ENCODE data around the gene RELT.

Gene RELT, protein sequence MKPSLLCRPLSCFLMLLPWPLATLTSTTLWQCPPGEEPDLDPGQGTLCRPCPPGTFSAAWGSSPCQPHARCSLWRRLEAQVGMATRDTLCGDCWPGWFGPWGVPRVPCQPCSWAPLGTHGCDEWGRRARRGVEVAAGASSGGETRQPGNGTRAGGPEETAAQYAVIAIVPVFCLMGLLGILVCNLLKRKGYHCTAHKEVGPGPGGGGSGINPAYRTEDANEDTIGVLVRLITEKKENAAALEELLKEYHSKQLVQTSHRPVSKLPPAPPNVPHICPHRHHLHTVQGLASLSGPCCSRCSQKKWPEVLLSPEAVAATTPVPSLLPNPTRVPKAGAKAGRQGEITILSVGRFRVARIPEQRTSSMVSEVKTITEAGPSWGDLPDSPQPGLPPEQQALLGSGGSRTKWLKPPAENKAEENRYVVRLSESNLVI

DNA sequence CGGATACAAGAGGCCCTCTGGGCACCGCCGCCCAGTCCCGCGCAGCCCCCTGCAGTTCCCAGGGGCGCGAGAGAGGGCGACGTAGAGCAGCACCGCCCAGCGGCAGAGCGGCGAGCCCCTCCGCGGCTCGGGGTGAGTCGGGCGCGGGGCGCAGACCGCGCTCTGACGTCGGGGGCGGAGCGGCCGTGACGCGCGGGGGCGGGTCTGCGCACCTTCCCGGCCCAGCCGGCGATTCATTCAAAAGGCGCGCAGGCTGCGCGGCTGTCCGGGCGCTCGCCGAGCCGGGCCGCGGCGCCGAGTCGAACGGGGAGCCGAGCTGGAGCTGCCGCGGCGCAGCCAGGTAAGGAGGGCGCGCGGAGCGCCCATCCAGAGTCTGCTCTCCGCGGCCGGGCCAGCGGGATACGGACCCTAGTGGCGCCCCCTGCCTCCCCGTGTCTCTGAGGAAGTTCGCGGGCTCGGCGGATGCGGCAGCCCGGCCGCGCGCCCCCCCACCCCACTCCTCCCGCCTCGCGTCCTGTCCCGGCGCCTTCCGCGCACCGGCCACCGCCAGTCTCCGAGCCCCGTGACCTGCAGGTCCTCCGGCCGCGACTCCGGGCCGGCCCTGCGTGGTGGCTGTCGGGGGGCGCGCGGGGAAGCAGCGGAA is at the start of gene RELT:
Gene RELT (plus strand): TSS at position 240 of the 643 bp plus-strand sequence. CDS start 12,738 bp downstream, outside the sequence.
- peak within 1 kb of the TSS; percentile 92 for H3K27ac ChIP-seq (ENCODE audit: low read depth, low read length)
- H3K9me3 ChIP-seq (ENCODE audit: control insufficient read depth, insufficient read depth, low read length): no peaks in the 10 kb centered on the region
- H4K20me1 ChIP-seq (ENCODE audit: control insufficient read depth, insufficient read depth, low read depth, low read length): peaks cover 15% of the 10 kb centered on the region

DNA sequence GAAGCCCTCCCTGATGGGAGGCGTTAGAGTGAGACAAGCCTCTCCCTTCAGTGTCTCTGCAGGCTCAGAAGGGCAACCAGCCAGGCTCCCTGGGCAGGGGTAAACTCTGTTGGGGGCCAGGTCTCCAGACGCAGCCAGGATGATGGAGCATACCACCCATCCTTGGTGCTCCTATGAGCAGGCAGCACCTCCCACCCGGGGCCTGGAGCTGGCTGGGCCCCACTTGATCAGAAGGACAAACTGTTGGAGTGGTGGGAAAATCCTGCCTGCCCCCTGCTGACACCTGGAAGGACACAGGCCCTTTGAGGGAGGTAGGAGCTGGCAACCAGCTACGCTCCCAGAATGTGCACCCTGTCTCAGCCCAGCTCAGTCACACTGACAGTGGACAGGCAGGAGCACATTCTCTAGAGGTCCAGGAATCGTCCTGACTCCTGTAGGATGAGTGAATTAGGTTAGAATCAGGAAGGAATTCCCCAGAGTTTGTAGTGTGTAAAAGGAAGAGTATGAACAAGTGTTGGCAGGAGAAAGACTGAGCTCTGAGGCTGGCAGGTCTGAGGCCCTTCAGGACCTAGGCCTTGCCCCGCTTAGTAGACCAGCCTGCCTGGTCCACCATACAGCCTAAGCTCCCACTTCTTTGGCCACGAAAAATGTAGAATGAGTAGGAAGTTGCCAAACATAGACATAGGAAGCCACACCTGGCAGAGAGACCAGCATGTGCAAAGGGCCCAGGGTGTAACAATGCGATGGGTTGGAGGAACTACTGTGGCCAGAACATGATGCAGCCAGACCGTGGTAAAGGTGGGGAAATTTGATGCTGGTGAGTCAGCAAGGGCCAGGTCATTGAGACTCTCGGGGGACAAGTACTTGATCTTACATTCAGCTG is 49.0 kb upstream of the RELT start:
- Histone ChIP-seq H3K9me3 (ENCODE audit: control insufficient read depth, insufficient read depth, low read length) (no peaks in the 10 kb centered on the region), H3K27me3 (ENCODE audit: control insufficient read depth, low read length) (no peaks in the 10 kb centered on the region), H3K4me1 (ENCODE audit: control insufficient read depth, low read length) (peaks cover 24% of the 10 kb centered on the region), H3K27ac (ENCODE audit: low read depth, low read length) (no peak overlapping the region), H3K36me3 (ENCODE audit: control insufficient read depth, low read length) (no peaks in the 10 kb centered on the region), H3K9me2 (replicated peaks; ENCODE audit: control insufficient read depth, low read length) (no peaks in the 10 kb centered on the region), H3K79me2 (ENCODE audit: control insufficient read depth, low read length) (no peaks in the 10 kb centered on the region), H3F3A (ENCODE audit: control insufficient read depth, insufficient read depth) (0 out of 2 replicates have a peak, but pooled peaks cover 2% of the 10 kb centered on the region), H3K4me2 (ENCODE audit: low read length) (no peak overlapping the region), H3K4me3 (ENCODE audit: low read length) (no peak overlapping the region), H4K20me1 (ENCODE audit: control insufficient read depth, insufficient read depth, low read depth, low read length) (no peaks in the 10 kb centered on the region)
- TF ChIP-seq EZH2phosphoT487 (IDR thresholded peaks at IDR 0.05; ENCODE audit: borderline replicate concordance, low read length): no peak
- TF ChIP-seq, protein P1, sequence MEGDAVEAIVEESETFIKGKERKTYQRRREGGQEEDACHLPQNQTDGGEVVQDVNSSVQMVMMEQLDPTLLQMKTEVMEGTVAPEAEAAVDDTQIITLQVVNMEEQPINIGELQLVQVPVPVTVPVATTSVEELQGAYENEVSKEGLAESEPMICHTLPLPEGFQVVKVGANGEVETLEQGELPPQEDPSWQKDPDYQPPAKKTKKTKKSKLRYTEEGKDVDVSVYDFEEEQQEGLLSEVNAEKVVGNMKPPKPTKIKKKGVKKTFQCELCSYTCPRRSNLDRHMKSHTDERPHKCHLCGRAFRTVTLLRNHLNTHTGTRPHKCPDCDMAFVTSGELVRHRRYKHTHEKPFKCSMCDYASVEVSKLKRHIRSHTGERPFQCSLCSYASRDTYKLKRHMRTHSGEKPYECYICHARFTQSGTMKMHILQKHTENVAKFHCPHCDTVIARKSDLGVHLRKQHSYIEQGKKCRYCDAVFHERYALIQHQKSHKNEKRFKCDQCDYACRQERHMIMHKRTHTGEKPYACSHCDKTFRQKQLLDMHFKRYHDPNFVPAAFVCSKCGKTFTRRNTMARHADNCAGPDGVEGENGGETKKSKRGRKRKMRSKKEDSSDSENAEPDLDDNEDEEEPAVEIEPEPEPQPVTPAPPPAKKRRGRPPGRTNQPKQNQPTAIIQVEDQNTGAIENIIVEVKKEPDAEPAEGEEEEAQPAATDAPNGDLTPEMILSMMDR (IDR thresholded peaks at IDR 0.05; ENCODE audit: low read depth, low read length, poor library complexity, severe bottlenecking): no peak

More for the DNA sequence above, at the start of gene RELT:
- H3K36me3 ChIP-seq (ENCODE audit: control insufficient read depth, low read length): peaks cover 47% of the 10 kb centered on the region
- H3K79me2 ChIP-seq (ENCODE audit: control insufficient read depth, low read length): peaks cover 53% of the 10 kb centered on the region
- no peak for TF ChIP-seq EZH2phosphoT487 (IDR thresholded peaks at IDR 0.05; ENCODE audit: borderline replicate concordance, low read length)
- TF ChIP-seq, protein P1 (IDR thresholded peaks at IDR 0.05; ENCODE audit: low read depth, low read length, poor library complexity, severe bottlenecking): peak; percentile 81
- H3K27me3 ChIP-seq (ENCODE audit: control insufficient read depth, low read length): no peaks in the 10 kb centered on the region
- H3K4me1 ChIP-seq (ENCODE audit: control insufficient read depth, low read length): peaks cover 60% of the 10 kb centered on the region
- H3F3A ChIP-seq (ENCODE audit: control insufficient read depth, insufficient read depth): no peaks in the 10 kb centered on the region
- peak within 1 kb of the TSS; percentile 88 for H3K4me2 ChIP-seq (ENCODE audit: low read length)
- H3K9me2 ChIP-seq (replicated peaks; ENCODE audit: control insufficient read depth, low read length): no peaks in the 10 kb centered on the region
- H3K4me3 ChIP-seq (ENCODE audit: low read length): peak within 1 kb of the TSS; percentile 80

DNA sequence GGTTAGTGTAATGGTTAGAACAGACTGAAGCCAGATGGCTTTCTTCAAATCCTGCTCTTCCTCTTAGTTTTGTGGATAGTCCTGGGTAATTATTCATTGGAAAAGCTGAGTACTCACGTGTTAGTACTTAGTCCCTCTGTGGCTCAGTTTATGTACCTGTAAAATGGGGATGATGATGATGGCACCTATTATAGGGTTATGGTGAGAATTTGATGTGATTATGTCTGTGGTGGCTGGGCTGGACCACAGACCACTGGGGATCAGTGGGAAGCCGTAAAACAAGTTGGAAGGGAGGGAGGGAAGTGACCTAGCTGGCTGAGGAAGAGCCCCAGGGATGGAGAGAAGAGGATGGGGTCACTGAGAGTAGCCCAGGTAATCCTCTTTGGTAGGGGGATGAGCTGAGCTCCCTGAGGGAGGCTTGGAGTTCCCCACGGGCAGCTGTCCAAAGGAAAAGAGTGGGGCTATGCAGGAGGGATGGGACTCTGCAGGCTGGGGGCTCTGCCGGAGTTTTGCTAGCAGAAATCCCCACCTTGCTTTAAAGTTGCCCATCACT is 48.3 kb upstream of the RELT start:
- H3K9me2 ChIP-seq (replicated peaks; ENCODE audit: control insufficient read depth, low read length): no peaks in the 10 kb centered on the region
- H3K27me3 ChIP-seq (ENCODE audit: control insufficient read depth, low read length): no peaks in the 10 kb centered on the region
- H3K4me2 ChIP-seq (ENCODE audit: low read length): no peak overlapping the region
- H3K27ac ChIP-seq (ENCODE audit: low read depth, low read length): no peak overlapping the region
- H3F3A ChIP-seq (ENCODE audit: control insufficient read depth, insufficient read depth): 0 out of 2 replicates have a peak, but pooled peaks cover 2% of the 10 kb centered on the region
- H3K9me3 ChIP-seq (ENCODE audit: control insufficient read depth, insufficient read depth, low read length): no peaks in the 10 kb centered on the region
- H4K20me1 ChIP-seq (ENCODE audit: control insufficient read depth, insufficient read depth, low read depth, low read length): no peaks in the 10 kb centered on the region
- H3K79me2 ChIP-seq (ENCODE audit: control insufficient read depth, low read length): no peaks in the 10 kb centered on the region
- no peak overlapping the region for H3K4me3 ChIP-seq (ENCODE audit: low read length)
- TF ChIP-seq EZH2phosphoT487 (IDR thresholded peaks at IDR 0.05; ENCODE audit: borderline replicate concordance, low read length): no peak
- TF ChIP-seq, protein P1 (IDR thresholded peaks at IDR 0.05; ENCODE audit: low read depth, low read length, poor library complexity, severe bottlenecking): no peak
- H3K4me1 ChIP-seq (ENCODE audit: control insufficient read depth, low read length): peaks cover 17% of the 10 kb centered on the region
- no peaks in the 10 kb centered on the region for H3K36me3 ChIP-seq (ENCODE audit: control insufficient read depth, low read length)

Data from DOHH2 (cell line).